HEK293 (cell line): Measurements from ENCODE around the gene SCFD1.
A peak's percentile ranks its signal among the peaks of the same experiment; 100 is the strongest.

Source experiments
- CTCF ChIA-PET: fragments of 350-600 bp; formaldehyde crosslinking; extraction: SDS; loops from one replicate; lab custom pipeline; 2021; ENCODE audit warnings: antibody characterized with exemption; lab: Yijun Ruan, JAX
- POLR2A ChIA-PET: fragments of 300-600 bp; formaldehyde crosslinking; extraction: SDS; loops from one replicate; lab custom pipeline; 2020; ENCODE audit warnings: antibody characterized with exemption, inconsistent platforms; lab: Yijun Ruan, JAX
- H3K27ac ChIP-seq: fragments of 200-500 bp; sonication (Bioruptor generic); 2 replicates; pipeline ENCODE4 v1.5.1; 2014; ENCODE audit warnings: low read depth, low read length, control low read depth, inconsistent platforms; ENCODE audit errors: extremely low read depth
- H3K36me3 ChIP-seq, 2 experiments: fragments of 200-500 bp in 1 of 2; sonication (Bioruptor generic) in 1 of 2; 1 replicate in 1 of 2; 2 replicates in 1 of 2; pipeline ENCODE4 v1.5.1; 2014 to 2017; ENCODE audit warnings: inconsistent platforms in 2 of 2, low read length in 2 of 2; ENCODE audit not compliant: control insufficient read depth in 2 of 2, insufficient read depth in 1 of 2
- H3K4me1 ChIP-seq: fragments of 200-500 bp; sonication (Bioruptor generic); 2 replicates; pipeline ENCODE4 v1.5.1; 2014; ENCODE audit warnings: mild to moderate bottlenecking, low read length, inconsistent platforms; ENCODE audit not compliant: control insufficient read depth, insufficient read depth
- H3K4me3 ChIP-seq: 2 replicates; pipeline ENCODE4 v1.5.1; 2011; ENCODE audit warnings: low read depth, mild to moderate bottlenecking, control low read depth, low read length, moderate library complexity
- H3K9me3 ChIP-seq: fragments of 200-500 bp; sonication (Bioruptor generic); 2 replicates; pipeline ENCODE4 v1.5.1; 2014; ENCODE audit warnings: low read depth, low read length, inconsistent platforms; ENCODE audit not compliant: control insufficient read depth, insufficient read depth
- EGR2 ChIP-seq: fragments of 450-650 bp; formaldehyde crosslinking; IDR thresholded peaks from 2 replicates; pipeline ENCODE4 v1.5.1; 2016; ENCODE audit warnings: low read depth, missing biosample characterization, missing genetic modification characterization
- SCRT2 ChIP-seq: fragments of 450-650 bp; formaldehyde crosslinking; IDR thresholded peaks from 2 replicates; pipeline ENCODE4 v1.5.1; 2016; ENCODE audit warnings: missing biosample characterization, missing genetic modification characterization
- YY1 ChIP-seq: fragments of 450-650 bp; formaldehyde crosslinking; IDR thresholded peaks from 2 replicates; pipeline ENCODE4 v1.5.1; 2018; ENCODE audit warnings: missing biosample characterization, missing genetic modification characterization
- ZFP41 ChIP-seq: fragments of 450-650 bp; formaldehyde crosslinking; IDR thresholded peaks from 2 replicates; pipeline ENCODE4 v1.5.1; 2016; ENCODE audit warnings: missing biosample characterization, missing genetic modification characterization, borderline replicate concordance
- ZNF311 ChIP-seq: fragments of 450-650 bp; formaldehyde crosslinking; IDR thresholded peaks from 2 replicates; pipeline ENCODE4 v1.5.1; 2017; ENCODE audit warnings: missing biosample characterization, missing genetic modification characterization, borderline replicate concordance
- ZNF423 ChIP-seq: fragments of 450-650 bp; formaldehyde crosslinking; IDR thresholded peaks from 2 replicates; pipeline ENCODE4 v1.5.1; 2016; ENCODE audit warnings: missing biosample characterization, missing genetic modification characterization
- ZNF610 ChIP-seq: fragments of 450-650 bp; formaldehyde crosslinking; IDR thresholded peaks from 2 replicates; pipeline ENCODE4 v1.5.1; 2016; ENCODE audit warnings: missing biosample characterization, missing genetic modification characterization, borderline replicate concordance
- ZNF629 ChIP-seq: fragments of 450-650 bp; formaldehyde crosslinking; IDR thresholded peaks from 2 replicates; pipeline ENCODE4 v1.5.1; 2017; ENCODE audit warnings: missing biosample characterization, missing genetic modification characterization
- ZNF654 ChIP-seq: fragments of 450-650 bp; formaldehyde crosslinking; IDR thresholded peaks from 2 replicates; pipeline ENCODE4 v1.5.1; 2016; ENCODE audit warnings: low read depth, missing biosample characterization, missing genetic modification characterization
- ZNF837 ChIP-seq: fragments of 450-650 bp; formaldehyde crosslinking; IDR thresholded peaks from 2 replicates; pipeline ENCODE4 v1.5.1; 2016; ENCODE audit warnings: missing biosample characterization, missing genetic modification characterization
- ZSCAN23 ChIP-seq: fragments of 450-650 bp; formaldehyde crosslinking; IDR thresholded peaks from 2 replicates; pipeline ENCODE4 v1.5.1; 2016; ENCODE audit warnings: missing biosample characterization, missing genetic modification characterization
- TF ChIP-seq, protein P1 (sequence below): fragments of 450-650 bp; formaldehyde crosslinking; IDR thresholded peaks from 2 replicates; pipeline ENCODE4 v1.5.1; 2016; ENCODE audit warnings: missing biosample characterization, missing genetic modification characterization
- TF ChIP-seq, protein P2 (sequence below): fragments of 450-650 bp; formaldehyde crosslinking; IDR thresholded peaks from 2 replicates; pipeline ENCODE4 v1.5.1; 2016; ENCODE audit warnings: missing biosample characterization, missing genetic modification characterization
- TF ChIP-seq, protein P3 (sequence below): fragments of 450-650 bp; formaldehyde crosslinking; IDR thresholded peaks from 2 replicates; pipeline ENCODE4 v1.5.1; 2016; ENCODE audit warnings: missing biosample characterization, missing genetic modification characterization
- TF ChIP-seq, protein P4 (sequence below): fragments of 450-650 bp; formaldehyde crosslinking; IDR thresholded peaks from 2 replicates; pipeline ENCODE4 v1.5.1; 2017; ENCODE audit warnings: missing biosample characterization, missing genetic modification characterization

SCFD1 gene

DNA sequence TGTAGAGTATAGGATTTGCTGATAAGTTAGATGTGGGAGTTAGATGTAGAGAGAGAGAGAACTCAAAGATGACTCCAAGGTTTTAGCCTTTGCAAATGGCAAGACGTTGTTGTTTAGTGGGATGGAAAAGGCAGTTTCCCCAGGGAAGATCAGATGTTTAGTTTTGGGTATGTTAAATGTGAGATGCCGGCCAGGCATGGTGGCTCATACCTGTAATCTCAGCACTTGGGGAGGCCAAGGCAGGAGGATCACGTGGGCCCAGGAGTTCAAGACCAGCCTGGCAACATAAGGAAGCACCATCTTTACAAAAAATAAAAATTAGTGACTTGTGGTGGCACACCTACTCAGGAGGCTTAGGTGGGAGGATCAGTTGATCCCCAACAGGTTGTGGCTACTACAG is 33.5 kb downstream of the SCFD1 start (continued):
- no peak for TF ChIP-seq ZNF837 (tag by site-specific recombination)
- no peak for TF ChIP-seq ZNF311 (tag by site-specific recombination)
- TF ChIP-seq ZSCAN23 (tag by site-specific recombination) = no peak
- no peak for TF ChIP-seq ZFP41 (tag by site-specific recombination)
- TF ChIP-seq ZNF629 = no peak
- no peak for TF ChIP-seq YY1 (tag by site-specific recombination)
- TF ChIP-seq, protein P1, sequence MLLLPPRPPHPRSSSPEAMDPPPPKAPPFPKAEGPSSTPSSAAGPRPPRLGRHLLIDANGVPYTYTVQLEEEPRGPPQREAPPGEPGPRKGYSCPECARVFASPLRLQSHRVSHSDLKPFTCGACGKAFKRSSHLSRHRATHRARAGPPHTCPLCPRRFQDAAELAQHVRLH = no peak
- no peak for TF ChIP-seq ZNF610 (tag by site-specific recombination)
- TF ChIP-seq, protein P2, sequence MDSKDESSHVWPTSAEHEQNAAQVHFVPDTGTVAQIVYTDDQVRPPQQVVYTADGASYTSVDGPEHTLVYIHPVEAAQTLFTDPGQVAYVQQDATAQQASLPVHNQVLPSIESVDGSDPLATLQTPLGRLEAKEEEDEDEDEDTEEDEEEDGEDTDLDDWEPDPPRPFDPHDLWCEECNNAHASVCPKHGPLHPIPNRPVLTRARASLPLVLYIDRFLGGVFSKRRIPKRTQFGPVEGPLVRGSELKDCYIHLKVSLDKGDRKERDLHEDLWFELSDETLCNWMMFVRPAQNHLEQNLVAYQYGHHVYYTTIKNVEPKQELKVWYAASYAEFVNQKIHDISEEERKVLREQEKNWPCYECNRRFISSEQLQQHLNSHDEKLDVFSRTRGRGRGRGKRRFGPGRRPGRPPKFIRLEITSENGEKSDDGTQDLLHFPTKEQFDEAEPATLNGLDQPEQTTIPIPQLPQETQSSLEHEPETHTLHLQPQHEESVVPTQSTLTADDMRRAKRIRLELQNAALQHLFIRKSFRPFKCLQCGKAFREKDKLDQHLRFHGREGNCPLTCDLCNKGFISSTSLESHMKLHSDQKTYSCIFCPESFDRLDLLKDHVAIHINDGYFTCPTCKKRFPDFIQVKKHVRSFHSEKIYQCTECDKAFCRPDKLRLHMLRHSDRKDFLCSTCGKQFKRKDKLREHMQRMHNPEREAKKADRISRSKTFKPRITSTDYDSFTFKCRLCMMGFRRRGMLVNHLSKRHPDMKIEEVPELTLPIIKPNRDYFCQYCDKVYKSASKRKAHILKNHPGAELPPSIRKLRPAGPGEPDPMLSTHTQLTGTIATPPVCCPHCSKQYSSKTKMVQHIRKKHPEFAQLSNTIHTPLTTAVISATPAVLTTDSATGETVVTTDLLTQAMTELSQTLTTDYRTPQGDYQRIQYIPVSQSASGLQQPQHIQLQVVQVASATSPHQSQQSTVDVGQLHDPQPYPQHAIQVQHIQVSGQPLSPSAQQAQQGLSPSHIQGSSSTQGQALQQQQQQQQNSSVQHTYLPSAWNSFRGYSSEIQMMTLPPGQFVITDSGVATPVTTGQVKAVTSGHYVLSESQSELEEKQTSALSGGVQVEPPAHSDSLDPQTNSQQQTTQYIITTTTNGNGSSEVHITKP (tag by site-specific recombination) = no peak
- TF ChIP-seq ZNF423 (tag by site-specific recombination) = no peak
- TF ChIP-seq, all 188 proteins: peak for 0

DNA sequence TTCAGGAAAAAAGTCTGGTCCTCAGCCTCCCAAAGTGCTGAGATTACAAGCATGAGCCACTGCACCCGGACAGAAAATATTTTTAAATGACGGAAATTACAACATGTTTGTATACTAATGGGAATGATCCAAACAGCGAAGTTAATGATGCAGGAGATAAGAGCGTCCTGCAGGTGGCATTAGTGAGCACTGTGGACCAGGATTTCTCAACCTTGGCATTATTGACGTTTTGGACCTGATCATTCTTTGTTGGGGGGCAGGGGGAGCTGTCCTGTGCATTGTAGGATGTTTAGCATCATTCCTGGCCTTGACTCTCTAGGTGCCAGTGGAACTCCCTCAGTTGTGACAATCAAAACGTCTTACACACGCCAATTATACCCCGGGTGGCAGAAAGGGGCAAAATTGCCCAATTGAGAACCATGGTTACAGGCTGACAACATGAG is 34.1 kb downstream of the SCFD1 start:
- no peaks in the 10 kb centered on the region for H3K4me1 ChIP-seq
- ChIA-PET POLR2A (no interaction called here), CTCF (interaction anchor here (0.6 to 1.0 kb wide), 4 partner anchors 15 to 1782 kb away, joined by 3 to 7 read pairs (median 6); no protein-coding TSS in a partner anchor)
- no peak overlapping the region for H3K27ac ChIP-seq
- H3K4me3 ChIP-seq = no peak overlapping the region
- H3K9me3 ChIP-seq = no peaks in the 10 kb centered on the region
- TF ChIP-seq, protein P3, sequence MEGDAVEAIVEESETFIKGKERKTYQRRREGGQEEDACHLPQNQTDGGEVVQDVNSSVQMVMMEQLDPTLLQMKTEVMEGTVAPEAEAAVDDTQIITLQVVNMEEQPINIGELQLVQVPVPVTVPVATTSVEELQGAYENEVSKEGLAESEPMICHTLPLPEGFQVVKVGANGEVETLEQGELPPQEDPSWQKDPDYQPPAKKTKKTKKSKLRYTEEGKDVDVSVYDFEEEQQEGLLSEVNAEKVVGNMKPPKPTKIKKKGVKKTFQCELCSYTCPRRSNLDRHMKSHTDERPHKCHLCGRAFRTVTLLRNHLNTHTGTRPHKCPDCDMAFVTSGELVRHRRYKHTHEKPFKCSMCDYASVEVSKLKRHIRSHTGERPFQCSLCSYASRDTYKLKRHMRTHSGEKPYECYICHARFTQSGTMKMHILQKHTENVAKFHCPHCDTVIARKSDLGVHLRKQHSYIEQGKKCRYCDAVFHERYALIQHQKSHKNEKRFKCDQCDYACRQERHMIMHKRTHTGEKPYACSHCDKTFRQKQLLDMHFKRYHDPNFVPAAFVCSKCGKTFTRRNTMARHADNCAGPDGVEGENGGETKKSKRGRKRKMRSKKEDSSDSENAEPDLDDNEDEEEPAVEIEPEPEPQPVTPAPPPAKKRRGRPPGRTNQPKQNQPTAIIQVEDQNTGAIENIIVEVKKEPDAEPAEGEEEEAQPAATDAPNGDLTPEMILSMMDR (tag by site-specific recombination) = peak; percentile 29
- no peak for TF ChIP-seq SCRT2 (tag by site-specific recombination)
- TF ChIP-seq ZNF654 = peak; percentile 20; the same call in 1 of the 2 replicates
- no peak for TF ChIP-seq EGR2 (tag by site-specific recombination)
- TF ChIP-seq, protein P2 (tag by site-specific recombination) = peak; percentile 62
- TF ChIP-seq, protein P4, sequence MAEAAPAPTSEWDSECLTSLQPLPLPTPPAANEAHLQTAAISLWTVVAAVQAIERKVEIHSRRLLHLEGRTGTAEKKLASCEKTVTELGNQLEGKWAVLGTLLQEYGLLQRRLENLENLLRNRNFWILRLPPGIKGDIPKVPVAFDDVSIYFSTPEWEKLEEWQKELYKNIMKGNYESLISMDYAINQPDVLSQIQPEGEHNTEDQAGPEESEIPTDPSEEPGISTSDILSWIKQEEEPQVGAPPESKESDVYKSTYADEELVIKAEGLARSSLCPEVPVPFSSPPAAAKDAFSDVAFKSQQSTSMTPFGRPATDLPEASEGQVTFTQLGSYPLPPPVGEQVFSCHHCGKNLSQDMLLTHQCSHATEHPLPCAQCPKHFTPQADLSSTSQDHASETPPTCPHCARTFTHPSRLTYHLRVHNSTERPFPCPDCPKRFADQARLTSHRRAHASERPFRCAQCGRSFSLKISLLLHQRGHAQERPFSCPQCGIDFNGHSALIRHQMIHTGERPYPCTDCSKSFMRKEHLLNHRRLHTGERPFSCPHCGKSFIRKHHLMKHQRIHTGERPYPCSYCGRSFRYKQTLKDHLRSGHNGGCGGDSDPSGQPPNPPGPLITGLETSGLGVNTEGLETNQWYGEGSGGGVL = no peak
- H3K36me3 ChIP-seq = peaks cover 50 to 78% of the 10 kb centered on the region in 2 experiments
